IMR-90 (cell line): ENCODE measurements around the gene DIP2C. TPM values are rescaled to one million over a fixed set of nuclear protein-coding genes. Genes with fewer than 3 reads are reported as not detected.

Experiments used
- ATAC-seq: fragments of 200-7000 bp; cut with Tn5 transposase; 2 replicates; pipeline ENCODE4 v1.9.1; 2020; ENCODE audit warnings: low read depth, mild to moderate bottlenecking, moderate library complexity
- BruUV-seq: library from RNA; stranded (reverse); fragments of 400-500 nt; replicated peaks from 2 replicates; lab custom pipeline; 2021; lab: Mats Ljungman, UMichigan
- CTCF ChIA-PET: fragments of 300-600 bp; formaldehyde crosslinking; extraction: SDS; loops from one replicate; lab custom pipeline; 2021; ENCODE audit warnings: antibody characterized with exemption; lab: Yijun Ruan, JAX
- POLR2A ChIA-PET: fragments of 300-600 bp; sonication (Branson Sonifier 250); formaldehyde crosslinking; loops from one replicate; lab custom pipeline; 2022; ENCODE audit warnings: antibody characterized with exemption; ENCODE audit not compliant: unreplicated experiment; lab: Charles Lee
- DNase-seq: peaks from one replicate; pipeline ENCODE4 v3.0.0; 2013
- H2AFZ ChIP-seq: replicated peaks from 2 replicates; pipeline ENCODE3; 2013; ENCODE audit warnings: low read length, mild to moderate bottlenecking; ENCODE audit not compliant: poor library complexity
- H2AK5ac ChIP-seq: 2 replicates; pipeline ENCODE4 v1.6.1; 2013; ENCODE audit warnings: low read depth, low read length, inconsistent platforms
- H2AK9ac ChIP-seq: replicated peaks from 2 replicates; pipeline ENCODE3; 2013; ENCODE audit warnings: mild to moderate bottlenecking, low read depth, low read length, moderate library complexity; ENCODE audit not compliant: poor library complexity
- H2BK120ac ChIP-seq: 2 replicates; pipeline ENCODE4 v1.6.1; 2013; ENCODE audit warnings: low read depth, low read length, inconsistent platforms
- H2BK15ac ChIP-seq: 3 replicates; pipeline ENCODE4 v1.6.1; 2013; ENCODE audit warnings: low read depth, low read length, inconsistent platforms
- H2BK20ac ChIP-seq: 2 replicates; pipeline ENCODE4 v1.6.1; 2013; ENCODE audit warnings: low read depth, mild to moderate bottlenecking, inconsistent platforms, low read length, moderate library complexity
- H2BK5ac ChIP-seq: 2 replicates; pipeline ENCODE4 v1.6.1; 2013; ENCODE audit warnings: mild to moderate bottlenecking, low read depth, low read length, inconsistent platforms; ENCODE audit not compliant: poor library complexity, severe bottlenecking
- H3K14ac ChIP-seq: replicated peaks from 2 replicates; pipeline ENCODE4 v1.6.1; 2013; ENCODE audit warnings: low read depth, low read length, inconsistent platforms
- H3K18ac ChIP-seq: 2 replicates; pipeline ENCODE4 v1.6.1; 2013; ENCODE audit warnings: low read depth, low read length, control low read depth
- H3K23ac ChIP-seq: 2 replicates; pipeline ENCODE4 v1.6.1; 2013; ENCODE audit warnings: low read depth, low read length, inconsistent platforms
- H3K27ac ChIP-seq: 2 replicates; pipeline ENCODE4 v1.5.1; 2013; ENCODE audit warnings: mild to moderate bottlenecking, control low read depth, low read length; ENCODE audit not compliant: insufficient read depth
- H3K27me3 ChIP-seq: 2 replicates; pipeline ENCODE4 v1.6.1; 2013; ENCODE audit warnings: low read length; ENCODE audit not compliant: control insufficient read depth, insufficient read depth
- H3K36me3 ChIP-seq: 2 replicates; pipeline ENCODE4 v1.6.1; 2013; ENCODE audit warnings: low read length, mixed read lengths; ENCODE audit not compliant: control insufficient read depth, insufficient read depth
- H3K4ac ChIP-seq: 2 replicates; pipeline ENCODE4 v1.6.1; 2013; ENCODE audit warnings: low read depth, low read length, inconsistent platforms
- H3K4me1 ChIP-seq: 2 replicates; pipeline ENCODE4 v1.6.1; 2013; ENCODE audit warnings: low read length, mixed read lengths; ENCODE audit not compliant: control insufficient read depth, insufficient read depth
- H3K4me2 ChIP-seq: 2 replicates; pipeline ENCODE4 v1.6.1; 2013; ENCODE audit warnings: low read depth, mild to moderate bottlenecking, control low read depth, low read length, moderate library complexity
- H3K4me3 ChIP-seq: 2 replicates; pipeline ENCODE4 v1.5.1; 2013; ENCODE audit warnings: low read depth, mild to moderate bottlenecking, control low read depth, low read length, moderate library complexity; ENCODE audit not compliant: insufficient read depth
- H3K56ac ChIP-seq: 2 replicates; pipeline ENCODE4 v1.6.1; 2013; ENCODE audit warnings: low read length, inconsistent platforms; ENCODE audit not compliant: insufficient read depth; ENCODE audit errors: extremely low read depth
- H3K79me1 ChIP-seq, 2 experiments: 2 replicates each; pipeline ENCODE4 v1.6.1; 2013; ENCODE audit warnings: low read length in 2 of 2, inconsistent platforms in 1 of 2, low read depth in 1 of 2
- H3K9ac ChIP-seq: 2 replicates; pipeline ENCODE4 v1.6.1; 2013; ENCODE audit warnings: low read depth, low read length, control low read depth
- H3K9me1 ChIP-seq: 2 replicates; pipeline ENCODE4 v1.6.1; 2013; ENCODE audit warnings: low read length, inconsistent platforms; ENCODE audit not compliant: insufficient read depth
- H3K9me3 ChIP-seq: 2 replicates; pipeline ENCODE4 v1.6.1; 2013; ENCODE audit warnings: low read length; ENCODE audit not compliant: control insufficient read depth, insufficient read depth
- H4K20me1 ChIP-seq: 2 replicates; pipeline ENCODE4 v1.6.1; 2013; ENCODE audit warnings: low read length, inconsistent platforms; ENCODE audit not compliant: insufficient read depth
- H4K5ac ChIP-seq: 2 replicates; pipeline ENCODE4 v1.6.1; 2013; ENCODE audit warnings: mild to moderate bottlenecking, low read depth, low read length, control low read depth
- H4K8ac ChIP-seq, 2 experiments: 2 replicates each; pipeline ENCODE4 v1.6.1; 2013; ENCODE audit warnings: low read depth in 2 of 2, low read length in 2 of 2, control low read depth in 1 of 2, inconsistent platforms in 1 of 2
- H4K91ac ChIP-seq: 2 replicates; pipeline ENCODE4 v1.6.1; 2013; ENCODE audit warnings: low read depth, low read length, inconsistent platforms; ENCODE audit not compliant: insufficient read depth
- CEBPB ChIP-seq: IDR thresholded peaks from 2 replicates; pipeline ENCODE4 v1.6.1; 2012; ENCODE audit warnings: low read depth, low read length, improper control_type of control experiment
- CHD1 ChIP-seq: IDR thresholded peaks from 2 replicates; pipeline ENCODE4 v1.6.1; 2012; ENCODE audit warnings: low read depth, low read length, improper control_type of control experiment
- FOS ChIP-seq: fragments of 150-350 bp; IDR thresholded peaks from 2 replicates; pipeline ENCODE4 v1.6.1; 2016; ENCODE audit warnings: low read depth, low read length
- WGBS, 2 experiments: methylation state at CpG; one replicate each; pipeline versions ENCODE4 v1.1.5 to v1.1.7; 2013; ENCODE audit warnings: missing lambda C conversion rate in 2 of 2; ENCODE audit not compliant: insufficient read length in 1 of 2; ENCODE audit errors: extremely low coverage in 2 of 2; 5-methylcytosine and 5-hydroxymethylcytosine counted together
- dilution Hi-C: fragments of 300-500 bp; cut with HindIII; formaldehyde crosslinking; loops from one replicate; pipeline ENCODE4 v1.14.3; 2018; ENCODE audit warnings: low sequenced_read_pairs; ENCODE audit not compliant: unreplicated experiment
- in situ Hi-C: fragments of 300-500 bp; cut with MboI; formaldehyde crosslinking; loops from 3 replicates; pipeline ENCODE4 v1.14.3; 2019; ENCODE audit warnings: low sequenced_read_pairs, inconsistent platforms, mixed read lengths
- intact Hi-C: fragments of 100-400 bp; cut with micrococcal nuclease; formaldehyde crosslinking; loops from 2 replicates; pipeline ENCODE4 v1.10.0; 2022
- polyA plus RNA-seq, 3 experiments: library from polyadenylated mRNA; depleted of rRNA; stranded (reverse); fragments of >200 nt; gene quantifications; 2 replicates each; pipeline ENCODE4 v1.2.3, GENCODE V29; 2012; ENCODE audit warnings: low replicate concordance in 1 of 3
- total RNA-seq: library from RNA; depleted of rRNA; stranded (reverse); fragments of >200 nt; gene quantifications from 2 replicates; pipeline ENCODE4 v1.2.3, GENCODE V29; 2012

DIP2C gene
- total and polyA plus RNA-seq, 2 of the 4 experiments (the other 2 are of a cell fraction), result 8.6 to 17.3 TPM

- Histone ChIP-seq H4K20me1 (peaks cover 7% of the 10 kb centered on the region; the same call in 1 of the 2 replicates), H3K23ac (no peak overlapping the region), H4K8ac (no peak overlapping the region), H3K9me3 (no peaks in the 10 kb centered on the region), H2BK15ac (no peak overlapping the region), H3K4ac (no peak overlapping the region), H2AK5ac (no peak overlapping the region), H3K9ac (no peak overlapping the region), H2BK20ac (no peak overlapping the region), H4K5ac (no peak overlapping the region), H3K36me3 (peaks cover 36% of the 10 kb centered on the region), H2BK5ac (no peak overlapping the region), H2AFZ (no peak overlapping the region), H3K9me1 (0 out of 2 replicates have a peak, but pooled peaks cover 4% of the 10 kb centered on the region), H3K27ac (no peak overlapping the region), H3K56ac (no peak overlapping the region), H3K4me3 (no peak overlapping the region), H3K79me1 (peaks cover 4 to 17% of the 10 kb centered on the region in 2 experiments), H3K14ac (no peak overlapping the region), H2BK120ac (no peak overlapping the region), H4K91ac (no peak overlapping the region), H3K4me2 (no peak overlapping the region), H3K4me1 (no peaks in the 10 kb centered on the region; the same call in 1 of the 2 replicates), H3K27me3 (no peaks in the 10 kb centered on the region), H3K18ac (no peak overlapping the region), H2AK9ac (no peak overlapping the region)
- ATAC-seq (peak; percentile 32; the same call in 1 of the 2 replicates), DNase-seq (no peak)
- WGBS, 2 experiments, result 56% methylated on average over 8 of the region's 16 CpGs; no CpG with 5 or more reads in 1 of the 2 experiments
- CTCF ChIA-PET, result no interaction called here
- dilution Hi-C loops, result no loop called here
- no TSS peak for BruUV-seq
- intact Hi-C loops, result no loop called here
- TF ChIP-seq FOS (no peak), CHD1 (no peak), CEBPB (no peak)
- POLR2A ChIA-PET, result no interaction called here
- in situ Hi-C loops, result no loop called here
These were observed 345.9 kb downstream of the DIP2C start for GRCh38 chr10:343231-344220.
